Astrocyte of the cerebellum (primary cell): ENCODE data around the gene TMEM184C.

ENCODE experiments used
- DNase-seq: peaks from one replicate; pipeline ENCODE4 v3.0.0-alpha.2; 2011; ENCODE audit warnings: low read depth
- H3K4me3 ChIP-seq: 2 replicates; pipeline ENCODE4 v1.5.1; 2011; ENCODE audit warnings: mild to moderate bottlenecking, low read depth, low read length, moderate library complexity
- in situ Hi-C: cut with HindIII; loops from 2 replicates; pipeline ENCODE4 v1.10.0; 2017; ENCODE audit warnings: low sequenced_read_pairs
- TF ChIP-seq, protein P1 (sequence below): IDR thresholded peaks from 2 replicates; pipeline ENCODE4 v1.5.1; 2012; ENCODE audit warnings: low read length, low read depth, moderate library complexity, mild to moderate bottlenecking; ENCODE audit errors: missing control alignments

Gene TMEM184C

GRCh38 chr4:147610686-147611085 lies 6.5 kb upstream of the TMEM184C start:
- DNase-seq = no peak
- in situ Hi-C loops = no loop called here
- no peak overlapping the region for H3K4me3 ChIP-seq
- TF ChIP-seq, protein P1, sequence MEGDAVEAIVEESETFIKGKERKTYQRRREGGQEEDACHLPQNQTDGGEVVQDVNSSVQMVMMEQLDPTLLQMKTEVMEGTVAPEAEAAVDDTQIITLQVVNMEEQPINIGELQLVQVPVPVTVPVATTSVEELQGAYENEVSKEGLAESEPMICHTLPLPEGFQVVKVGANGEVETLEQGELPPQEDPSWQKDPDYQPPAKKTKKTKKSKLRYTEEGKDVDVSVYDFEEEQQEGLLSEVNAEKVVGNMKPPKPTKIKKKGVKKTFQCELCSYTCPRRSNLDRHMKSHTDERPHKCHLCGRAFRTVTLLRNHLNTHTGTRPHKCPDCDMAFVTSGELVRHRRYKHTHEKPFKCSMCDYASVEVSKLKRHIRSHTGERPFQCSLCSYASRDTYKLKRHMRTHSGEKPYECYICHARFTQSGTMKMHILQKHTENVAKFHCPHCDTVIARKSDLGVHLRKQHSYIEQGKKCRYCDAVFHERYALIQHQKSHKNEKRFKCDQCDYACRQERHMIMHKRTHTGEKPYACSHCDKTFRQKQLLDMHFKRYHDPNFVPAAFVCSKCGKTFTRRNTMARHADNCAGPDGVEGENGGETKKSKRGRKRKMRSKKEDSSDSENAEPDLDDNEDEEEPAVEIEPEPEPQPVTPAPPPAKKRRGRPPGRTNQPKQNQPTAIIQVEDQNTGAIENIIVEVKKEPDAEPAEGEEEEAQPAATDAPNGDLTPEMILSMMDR = no peak

GRCh38 chr4:147616849-147617172 lies 386 bp upstream of the TMEM184C start:
- in situ Hi-C loops = no loop called here
- TF ChIP-seq, protein P1 = no peak
- peak overlapping the region; percentile 67 for H3K4me3 ChIP-seq
- DNase-seq = no peak

GRCh38 chr4:147617841-147618691 lies 869 bp downstream of the TMEM184C start:
- peak overlapping the region; percentile 67 for H3K4me3 ChIP-seq
- in situ Hi-C loops = no loop called here
- TF ChIP-seq, protein P1 = no peak
- DNase-seq = no peak

GRCh38 chr4:147620315-147620714 lies 3.1 kb downstream of the TMEM184C start:
- in situ Hi-C loops = no loop called here
- TF ChIP-seq, protein P1 = no peak
- no peak for DNase-seq
- no peak overlapping the region for H3K4me3 ChIP-seq

DNA sequence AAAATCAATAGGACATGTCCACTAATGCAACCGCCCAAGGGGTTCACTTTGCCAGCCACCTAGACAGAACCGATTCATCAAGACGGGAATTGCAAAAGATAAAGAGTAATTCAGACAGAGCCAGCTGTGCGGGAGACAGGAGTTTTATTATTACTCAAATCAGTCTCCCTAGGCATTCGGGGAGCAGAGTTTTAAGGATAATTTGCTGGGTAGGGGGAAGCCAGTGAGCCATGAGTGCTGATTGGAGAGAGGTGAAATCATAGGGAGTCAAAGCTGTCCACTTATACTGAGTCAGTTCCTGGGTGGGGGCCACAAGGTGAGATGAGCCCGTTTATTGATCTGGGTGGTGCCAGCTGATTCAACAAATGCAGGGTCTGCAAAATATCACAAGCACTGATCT lies 8.5 kb downstream of the TMEM184C start:
- in situ Hi-C loops = no loop called here
- no peak for DNase-seq
- no peak overlapping the region for H3K4me3 ChIP-seq
- TF ChIP-seq, protein P1 = no peak

DNA sequence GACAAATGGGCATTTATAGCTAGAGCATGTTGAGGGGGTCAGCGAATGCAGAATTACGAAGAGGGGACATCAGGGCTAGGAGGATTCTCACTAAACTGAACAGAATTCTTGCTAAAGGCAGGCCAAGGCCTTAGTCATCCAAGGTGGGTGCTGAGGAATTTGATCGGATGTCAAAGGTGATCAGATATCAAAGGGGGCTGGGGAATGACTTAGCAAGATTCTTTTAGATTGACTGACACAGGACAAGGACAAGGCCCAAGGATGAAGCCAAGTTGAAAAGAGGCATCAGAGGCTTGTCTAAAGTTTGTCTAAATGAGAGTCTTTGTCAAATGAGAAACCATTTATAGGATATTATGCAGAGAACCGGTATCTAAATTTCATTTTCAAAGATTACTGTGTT lies 9.7 kb downstream of the TMEM184C start:
- in situ Hi-C loops = no loop called here
- no peak overlapping the region for H3K4me3 ChIP-seq
- TF ChIP-seq, protein P1 = no peak
- DNase-seq = no peak

DNA sequence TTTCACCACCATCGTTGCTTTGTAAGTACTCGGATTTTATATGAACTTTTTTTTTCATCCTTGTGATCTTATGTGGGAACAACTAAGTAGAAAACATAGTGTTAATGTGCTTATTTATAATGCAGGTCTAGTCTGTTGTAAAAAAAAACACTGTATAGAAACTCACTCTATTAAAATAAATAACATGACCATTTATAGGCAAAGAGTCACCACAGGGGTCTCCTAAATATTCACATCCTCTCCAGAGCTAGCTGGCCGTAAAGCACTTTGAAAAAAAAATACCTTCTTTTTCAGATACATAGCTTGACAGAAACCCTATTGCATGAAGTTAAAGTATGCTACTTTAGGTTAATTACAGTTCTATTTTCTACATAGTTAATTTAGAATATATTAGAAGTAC lies 11.2 kb downstream of the TMEM184C start:
- DNase-seq = no peak
- no peak overlapping the region for H3K4me3 ChIP-seq
- TF ChIP-seq, protein P1 = no peak
- in situ Hi-C loops = no loop called here
